ENCODE results near the gene ZNF337. TPM values are rescaled to one million over a fixed set of nuclear protein-coding genes. Genes with fewer than 3 reads are reported as not detected.

The ZNF337 gene
- total RNA-seq, 1 donor from 2014 or later, result 22.0 TPM

DNA sequence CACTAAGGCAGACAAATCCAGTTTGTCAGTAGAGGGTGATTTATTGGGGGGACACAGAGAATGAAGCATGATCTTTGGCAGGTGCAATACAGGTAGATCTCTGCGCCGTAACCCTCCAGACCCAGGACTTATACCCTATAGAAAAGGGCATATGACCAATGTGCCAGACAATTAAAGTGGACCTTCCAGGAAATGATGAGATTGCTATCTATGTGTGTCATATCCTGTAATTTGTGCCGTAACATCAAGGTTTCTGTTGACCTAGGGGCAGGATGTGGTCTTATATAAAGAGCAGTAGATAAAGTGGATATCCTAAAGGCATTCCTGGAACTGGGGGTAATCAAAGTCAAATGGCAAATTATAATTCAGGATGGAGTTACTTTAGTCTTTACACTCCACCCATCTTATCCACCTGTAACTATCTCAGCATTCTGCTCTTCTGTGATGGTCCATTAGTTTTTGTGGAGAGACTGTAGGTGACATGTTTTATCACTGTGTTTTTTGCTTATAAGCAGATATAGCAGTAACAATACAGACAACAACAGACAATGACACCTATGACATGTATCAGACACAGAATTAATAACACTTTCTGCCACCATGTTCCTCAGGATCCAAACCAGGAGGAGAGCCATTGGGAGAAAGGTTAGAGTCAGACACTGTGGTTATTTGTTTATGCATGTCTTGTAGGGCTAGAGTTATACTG, 43.1 kb upstream of the ZNF337 start:
- H3K27me3 Mint-ChIP-seq, result no peaks in the 10 kb centered on the region
- no peaks in the 10 kb centered on the region for H3K4me1 Mint-ChIP-seq (ENCODE audit: low read depth)
- H3K36me3 Mint-ChIP-seq (ENCODE audit: insufficient read depth), result no peaks in the 10 kb centered on the region
- TF ChIP-seq, protein P1, sequence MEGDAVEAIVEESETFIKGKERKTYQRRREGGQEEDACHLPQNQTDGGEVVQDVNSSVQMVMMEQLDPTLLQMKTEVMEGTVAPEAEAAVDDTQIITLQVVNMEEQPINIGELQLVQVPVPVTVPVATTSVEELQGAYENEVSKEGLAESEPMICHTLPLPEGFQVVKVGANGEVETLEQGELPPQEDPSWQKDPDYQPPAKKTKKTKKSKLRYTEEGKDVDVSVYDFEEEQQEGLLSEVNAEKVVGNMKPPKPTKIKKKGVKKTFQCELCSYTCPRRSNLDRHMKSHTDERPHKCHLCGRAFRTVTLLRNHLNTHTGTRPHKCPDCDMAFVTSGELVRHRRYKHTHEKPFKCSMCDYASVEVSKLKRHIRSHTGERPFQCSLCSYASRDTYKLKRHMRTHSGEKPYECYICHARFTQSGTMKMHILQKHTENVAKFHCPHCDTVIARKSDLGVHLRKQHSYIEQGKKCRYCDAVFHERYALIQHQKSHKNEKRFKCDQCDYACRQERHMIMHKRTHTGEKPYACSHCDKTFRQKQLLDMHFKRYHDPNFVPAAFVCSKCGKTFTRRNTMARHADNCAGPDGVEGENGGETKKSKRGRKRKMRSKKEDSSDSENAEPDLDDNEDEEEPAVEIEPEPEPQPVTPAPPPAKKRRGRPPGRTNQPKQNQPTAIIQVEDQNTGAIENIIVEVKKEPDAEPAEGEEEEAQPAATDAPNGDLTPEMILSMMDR (IDR thresholded peaks at IDR 0.05; ENCODE audit: unreplicated experiment), result no peak
- H3K9me3 Mint-ChIP-seq (ENCODE audit: low read depth), result no peaks in the 10 kb centered on the region
- no peak overlapping the region for H3K4me3 Mint-ChIP-seq (ENCODE audit: low read depth)
- no peak for DNase-seq (ENCODE audit: low spot score, unreplicated experiment)
- H3K27ac Mint-ChIP-seq, result no peak overlapping the region

DNA sequence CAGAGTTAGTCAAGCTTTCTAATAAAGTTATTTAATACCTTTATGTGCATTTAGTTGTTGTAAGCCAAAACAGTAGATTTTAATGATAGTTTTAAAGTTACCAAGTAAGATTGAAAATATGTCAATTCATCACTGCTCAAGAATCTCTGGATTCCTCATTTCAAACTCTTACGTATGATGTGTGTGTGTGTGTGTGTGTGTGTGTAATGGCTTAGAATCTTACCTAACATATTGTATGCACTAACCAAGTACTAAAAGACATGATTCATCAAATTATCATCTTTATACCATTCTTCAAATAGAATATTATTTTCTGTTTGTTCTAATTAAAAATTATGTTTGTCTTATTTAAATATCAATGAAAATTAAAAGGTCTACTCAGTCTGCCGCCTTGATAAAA, 41.5 kb upstream of the ZNF337 start:
- no peak for DNase-seq (ENCODE audit: low spot score, unreplicated experiment)
- Mint-ChIP-seq H3K27me3 (no peaks in the 10 kb centered on the region), H3K9me3 (ENCODE audit: low read depth) (no peaks in the 10 kb centered on the region), H3K27ac (no peak overlapping the region), H3K4me1 (ENCODE audit: low read depth) (no peaks in the 10 kb centered on the region), H3K4me3 (ENCODE audit: low read depth) (no peak overlapping the region), H3K36me3 (ENCODE audit: insufficient read depth) (no peaks in the 10 kb centered on the region)
- TF ChIP-seq, protein P1 (IDR thresholded peaks at IDR 0.05; ENCODE audit: unreplicated experiment), result no peak

- Mint-ChIP-seq H3K4me3 (ENCODE audit: low read depth) (no peak overlapping the region), H3K9me3 (ENCODE audit: low read depth) (no peaks in the 10 kb centered on the region), H3K4me1 (ENCODE audit: low read depth) (no peaks in the 10 kb centered on the region), H3K27ac (no peak overlapping the region), H3K36me3 (ENCODE audit: insufficient read depth) (no peaks in the 10 kb centered on the region), H3K27me3 (no peaks in the 10 kb centered on the region)
- no peak for DNase-seq (ENCODE audit: low spot score, unreplicated experiment)
- TF ChIP-seq, protein P1 (IDR thresholded peaks at IDR 0.05; ENCODE audit: unreplicated experiment), result no peak
Measured at GRCh38 chr20:25733903-25734302, 37.2 kb upstream of the ZNF337 start.

DNA sequence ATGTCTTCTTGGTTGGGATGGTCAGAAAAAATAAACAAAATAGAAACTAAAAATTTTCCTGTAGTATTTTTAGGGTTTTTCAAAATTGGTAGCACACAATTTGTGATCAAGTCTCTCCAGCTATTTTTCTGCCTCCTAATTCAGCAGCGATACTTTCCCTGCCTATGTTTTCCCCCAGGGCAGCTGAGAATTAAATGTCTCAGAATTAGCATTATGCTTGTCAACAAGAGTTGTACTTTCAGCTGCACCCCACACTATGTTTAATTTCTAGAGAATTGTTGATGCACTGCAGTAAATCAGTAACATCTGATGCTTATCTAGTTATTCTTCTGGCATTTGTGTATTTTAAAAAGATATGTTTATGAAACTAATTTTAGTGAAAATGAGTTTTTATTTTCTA, 34.2 kb upstream of the ZNF337 start:
- TF ChIP-seq, protein P1 (IDR thresholded peaks at IDR 0.05; ENCODE audit: unreplicated experiment), result no peak
- Mint-ChIP-seq H3K4me3 (ENCODE audit: low read depth) (no peak overlapping the region), H3K9me3 (ENCODE audit: low read depth) (peaks cover 16% of the 10 kb centered on the region), H3K36me3 (ENCODE audit: insufficient read depth) (peaks cover 8% of the 10 kb centered on the region), H3K27me3 (no peaks in the 10 kb centered on the region), H3K4me1 (ENCODE audit: low read depth) (no peaks in the 10 kb centered on the region), H3K27ac (no peak overlapping the region)
- DNase-seq (ENCODE audit: low spot score, unreplicated experiment), result no peak

DNA sequence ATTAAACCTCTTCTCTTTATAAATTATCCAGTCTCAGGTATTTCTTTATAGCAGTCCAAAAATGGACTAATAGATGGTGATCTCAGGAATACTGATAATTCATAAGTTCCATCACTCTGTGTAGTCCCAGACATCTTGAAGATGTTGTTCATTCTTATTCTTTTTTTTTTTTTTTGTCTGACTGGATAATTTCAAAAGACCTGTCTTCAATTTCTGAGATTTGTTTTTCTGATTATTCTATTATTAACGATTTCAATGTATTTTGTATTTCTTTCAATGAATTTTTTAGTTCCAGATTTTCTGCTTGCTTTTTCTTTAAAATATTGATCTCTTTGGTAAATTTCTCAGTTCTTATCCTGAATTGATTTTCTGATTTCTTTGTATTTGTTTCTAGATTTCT, 29.7 kb upstream of the ZNF337 start:
- Mint-ChIP-seq H3K36me3 (ENCODE audit: insufficient read depth) (peaks cover 10% of the 10 kb centered on the region), H3K27ac (no peak overlapping the region), H3K4me3 (ENCODE audit: low read depth) (no peak overlapping the region), H3K27me3 (no peaks in the 10 kb centered on the region), H3K4me1 (ENCODE audit: low read depth) (no peaks in the 10 kb centered on the region), H3K9me3 (ENCODE audit: low read depth) (peaks cover 46% of the 10 kb centered on the region)
- TF ChIP-seq, protein P1 (IDR thresholded peaks at IDR 0.05; ENCODE audit: unreplicated experiment), result no peak
- no peak for DNase-seq (ENCODE audit: low spot score, unreplicated experiment)
